Pancreas (tissue), 10 donors: ENCODE data around the gene RAC2. TPM values are rescaled to one million over a fixed set of nuclear protein-coding genes. Genes with fewer than 3 reads are reported as not detected.

Experiments
- ATAC-seq, 4 donors: fragments of 200-7000 bp; cut with Tn5 transposase; one replicate each; pipeline versions ENCODE4 v1.8.0 to v1.9.1; 2020; ENCODE audit warnings: mild to moderate bottlenecking in 4 of 4, moderate library complexity in 4 of 4
- DNase-seq, 6 donors: peaks; one replicate each; pipeline ENCODE4 v3.0.0-alpha.2; 2020
- FAIRE-seq: peaks from 2 replicates; lab custom pipeline; 2012; peaks lifted over from hg19 to GRCh38; lab: Jason Lieb, UNC
- H3K27ac ChIP-seq, 4 donors: fragments of 200-600 bp; sonication (generic); 1 replicate in 3 of 4; 2 replicates in 1 of 4; pipeline versions ENCODE4 v1.5.0 to v1.8.0; 2020
- H3K27me3 ChIP-seq, 4 donors: fragments of 200-600 bp; one replicate each; pipeline ENCODE4 v1.8.0; 2021
- H3K36me3 ChIP-seq, 3 donors: fragments of 200-600 bp; sonication (generic) in 1 of 3; one replicate each; pipeline versions ENCODE4 v1.5.0 to v1.8.0; 2020 to 2021
- H3K4me1 ChIP-seq, 3 donors: fragments of 200-600 bp; one replicate each; pipeline ENCODE4 v1.8.0; 2021
- H3K4me3 ChIP-seq, 4 donors: fragments of 200-600 bp; sonication (generic) in 2 of 4; one replicate each; pipeline versions ENCODE4 v1.5.0 to v1.8.0; 2020 to 2021
- H3K9me3 ChIP-seq, 4 donors: fragments of 200-600 bp; one replicate each; pipeline ENCODE4 v1.8.0; 2021
- WGBS, 2 donors: extraction: QIAGEN DNeasy Blood & Tissue Kit; methylation state at CpG; one replicate each; pipeline ENCODE4 v1.1.7; 2013; 5-methylcytosine and 5-hydroxymethylcytosine counted together
- intact Hi-C, 3 donors: fragments of 100-400 bp; cut with DNase I; formaldehyde crosslinking; loops; one replicate each; pipeline versions ENCODE4 v1.11.1 to v1.14.2; 2022
- polyA plus RNA-seq, 2 donors: library from polyadenylated mRNA; stranded (reverse); fragments of 200-250 nt; gene quantifications; one replicate each; pipeline ENCODE4 v1.2.3, GENCODE V29; 2013
- total RNA-seq, 6 donors: library from RNA; stranded (reverse); fragmentation: NEBNext Ultra II Directional in 4 of 6; extraction: Animal tissue kit (Norgen Biotek cat#: 25700) in 4 of 6; gene quantifications; one replicate each; pipeline versions ENCODE4 v1.2.1 to v1.2.4, GENCODE V29; 2021 to 2023
- TF ChIP-seq, protein P1 (sequence below), 4 donors: fragments of 200-600 bp; sonication (generic) in 3 of 4; IDR thresholded peaks; one replicate each; pipeline versions ENCODE4 v1.5.0 to v1.8.0; 2021; ENCODE audit warnings: antibody characterized with exemption in 4 of 4
- donor health status: healthy with polysubstance abuse.
- donor health status: DM: no; HTN: no; CAD: no; lungs with moderate emphysema.
- donor health status: DM: no; HTN: no; CAD: no.
- donor health status: control.
- donor health status: control.
- donor health status: Bipolar disorder and iron deficiency.
- donor health status: DM: yes; HTN: yes; CAD: no.
- donor health status: DM: no; HTN: no; CAD: no.
- donor health status: DM: no; HTN: no; CAD: no.
- donor health status: DM: yes; HTN: yes; CAD: no.

Gene RAC2
- total and polyA plus RNA-seq, 8 donors = 0.91 to 12.8 (median 3.0) TPM

- FAIRE-seq (no peak), DNase-seq (peak; percentile 71 to 96 (median 85)), ATAC-seq (peak; percentile 62 to 78 (median 66))
- H3K27me3 ChIP-seq = no peaks in the 10 kb centered on the region
- intact Hi-C loops = no loop called here
- H3K9me3 ChIP-seq = no peaks in the 10 kb centered on the region
- H3K27ac ChIP-seq = peak overlapping the region; percentile 73 to 95 (median 84)
- peaks cover 23 to 24% (median 24%) of the 10 kb centered on the region in 3 donors for H3K4me1 ChIP-seq
- WGBS, 2 donors = 2% methylated on average over 51 of the region's 51 CpGs
- H3K36me3 ChIP-seq = no peaks in the 10 kb centered on the region
- H3K4me3 ChIP-seq = peak overlapping the region; percentile 37 to 80 (median 62)
- TF ChIP-seq, protein P1, sequence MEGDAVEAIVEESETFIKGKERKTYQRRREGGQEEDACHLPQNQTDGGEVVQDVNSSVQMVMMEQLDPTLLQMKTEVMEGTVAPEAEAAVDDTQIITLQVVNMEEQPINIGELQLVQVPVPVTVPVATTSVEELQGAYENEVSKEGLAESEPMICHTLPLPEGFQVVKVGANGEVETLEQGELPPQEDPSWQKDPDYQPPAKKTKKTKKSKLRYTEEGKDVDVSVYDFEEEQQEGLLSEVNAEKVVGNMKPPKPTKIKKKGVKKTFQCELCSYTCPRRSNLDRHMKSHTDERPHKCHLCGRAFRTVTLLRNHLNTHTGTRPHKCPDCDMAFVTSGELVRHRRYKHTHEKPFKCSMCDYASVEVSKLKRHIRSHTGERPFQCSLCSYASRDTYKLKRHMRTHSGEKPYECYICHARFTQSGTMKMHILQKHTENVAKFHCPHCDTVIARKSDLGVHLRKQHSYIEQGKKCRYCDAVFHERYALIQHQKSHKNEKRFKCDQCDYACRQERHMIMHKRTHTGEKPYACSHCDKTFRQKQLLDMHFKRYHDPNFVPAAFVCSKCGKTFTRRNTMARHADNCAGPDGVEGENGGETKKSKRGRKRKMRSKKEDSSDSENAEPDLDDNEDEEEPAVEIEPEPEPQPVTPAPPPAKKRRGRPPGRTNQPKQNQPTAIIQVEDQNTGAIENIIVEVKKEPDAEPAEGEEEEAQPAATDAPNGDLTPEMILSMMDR (IDR thresholded peaks at IDR 0.05) = peak; percentile 70 to 86 (median 82)
Observed at GRCh38 chr22:37198258-37199102, 45.6 kb downstream of the RAC2 start.

- H3K27me3 ChIP-seq = no peaks in the 10 kb centered on the region
- H3K4me1 ChIP-seq = peaks cover 23 to 24% (median 24%) of the 10 kb centered on the region in 3 donors
- no peaks in the 10 kb centered on the region for H3K36me3 ChIP-seq
- H3K9me3 ChIP-seq = no peaks in the 10 kb centered on the region
- DNase-seq (peak; percentile 37 to 85 (median 76)), ATAC-seq (peak; percentile 2 to 36 (median 18)), FAIRE-seq (no peak)
- H3K27ac ChIP-seq = peak overlapping the region; percentile 26 to 95 (median 66)
- intact Hi-C loops = no loop called here
- H3K4me3 ChIP-seq = peak overlapping the region in 2 of 4 donors; percentile 59 to 80
- WGBS, 2 donors = 30 to 34% methylated on average over 12 of the region's 12 CpGs
- TF ChIP-seq, protein P1 (IDR thresholded peaks at IDR 0.05) = no peak
Observed at GRCh38 chr22:37197451-37198257, 46.4 kb downstream of the RAC2 start.

DNA sequence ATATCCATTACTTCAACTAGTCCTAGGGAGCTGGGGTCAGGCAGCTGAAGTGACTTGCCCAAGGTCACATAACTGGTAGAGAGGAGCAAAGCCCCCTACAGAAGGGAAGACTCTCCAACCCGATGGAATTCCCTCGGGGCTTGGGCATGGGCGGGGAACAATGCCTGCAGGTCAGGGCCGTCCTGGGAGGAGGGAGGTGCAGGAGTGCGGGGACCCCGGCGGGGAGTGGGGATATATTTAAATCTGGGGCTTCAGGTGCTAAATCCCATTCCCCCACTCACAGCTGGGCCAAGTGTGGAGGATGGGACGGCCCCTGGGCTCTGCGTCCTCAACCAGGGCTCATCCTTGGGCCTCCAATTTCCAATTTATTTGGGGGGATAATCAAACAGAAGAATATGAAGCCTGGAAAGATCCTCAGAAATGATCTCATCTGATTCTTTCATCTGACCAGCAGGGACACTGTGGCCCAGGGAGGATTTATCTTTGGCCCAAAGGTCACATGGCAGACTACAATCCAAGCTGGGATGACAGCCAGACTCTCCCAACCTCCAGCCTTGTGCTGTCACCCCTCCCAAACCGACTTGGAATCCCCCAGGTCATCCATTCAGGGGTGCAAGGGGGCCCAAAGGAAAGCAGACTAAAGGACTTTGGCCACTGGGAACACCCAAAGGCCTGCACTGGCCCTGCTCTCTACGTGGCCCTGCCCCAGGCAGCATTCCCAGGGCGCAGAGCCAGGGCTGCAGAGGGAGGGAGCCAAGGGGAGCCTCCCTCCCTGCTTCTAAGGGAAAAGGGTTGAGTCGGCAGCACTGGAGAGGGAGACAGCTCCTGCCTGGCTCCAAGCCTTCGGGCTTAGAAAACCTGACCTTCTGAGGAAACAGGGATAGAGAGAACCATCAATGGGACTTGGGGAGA is 47.3 kb downstream of the RAC2 start:
- Histone ChIP-seq H3K4me3 (no peak overlapping the region), H3K36me3 (no peaks in the 10 kb centered on the region), H3K4me1 (peaks cover 23 to 24% (median 24%) of the 10 kb centered on the region in 3 donors), H3K9me3 (no peaks in the 10 kb centered on the region), H3K27me3 (no peaks in the 10 kb centered on the region), H3K27ac (peak overlapping the region; percentile 26 to 95 (median 66))
- ATAC-seq = peak; percentile 48 to 68 (median 54)
- peak; percentile 79 to 94 (median 86) for DNase-seq
- TF ChIP-seq, protein P1 (IDR thresholded peaks at IDR 0.05) = no peak
- intact Hi-C loops = no loop called here
- 44 to 45% methylated on average over 14 of the region's 14 CpGs for WGBS, 2 donors
- no peak for FAIRE-seq

GRCh38 chr22:37195921-37196320 is 48.1 kb downstream of the RAC2 start:
- 83 to 88% methylated on average over 4 of the region's 4 CpGs for WGBS, 2 donors
- DNase-seq = peak in 2 of 6 donors; percentile 6 to 21
- Histone ChIP-seq H3K4me3 (no peak overlapping the region), H3K36me3 (no peaks in the 10 kb centered on the region), H3K27ac (peak overlapping the region in 1 of 4 donors; percentile 93), H3K9me3 (no peaks in the 10 kb centered on the region), H3K27me3 (no peaks in the 10 kb centered on the region), H3K4me1 (peaks cover 23 to 24% (median 24%) of the 10 kb centered on the region in 3 donors)
- FAIRE-seq = no peak
- TF ChIP-seq, protein P1 (IDR thresholded peaks at IDR 0.05) = no peak
- intact Hi-C loops = no loop called here
- ATAC-seq = no peak
